SU-DHL-6 (cell line): Measurements from ENCODE around the gene HLF.

Source experiments
- CTCF ChIP-seq: fragments of 200-600 bp; sonication (generic); IDR thresholded peaks from one replicate; pipeline ENCODE4 v1.5.1; 2017; ENCODE audit warnings: antibody characterized with exemption, mild to moderate bottlenecking, low read length, moderate library complexity; ENCODE audit not compliant: insufficient read depth, poor library complexity, severe bottlenecking
- EZH2phosphoT487 ChIP-seq: fragments of 200-600 bp; sonication (generic), shearing (Covaris generic); conservative IDR thresholded peaks from 2 replicates; pipeline ENCODE4 v1.6.1; 2018; ENCODE audit warnings: mild to moderate bottlenecking, antibody characterized with exemption, low read length, moderate library complexity, mixed read lengths

DNA sequence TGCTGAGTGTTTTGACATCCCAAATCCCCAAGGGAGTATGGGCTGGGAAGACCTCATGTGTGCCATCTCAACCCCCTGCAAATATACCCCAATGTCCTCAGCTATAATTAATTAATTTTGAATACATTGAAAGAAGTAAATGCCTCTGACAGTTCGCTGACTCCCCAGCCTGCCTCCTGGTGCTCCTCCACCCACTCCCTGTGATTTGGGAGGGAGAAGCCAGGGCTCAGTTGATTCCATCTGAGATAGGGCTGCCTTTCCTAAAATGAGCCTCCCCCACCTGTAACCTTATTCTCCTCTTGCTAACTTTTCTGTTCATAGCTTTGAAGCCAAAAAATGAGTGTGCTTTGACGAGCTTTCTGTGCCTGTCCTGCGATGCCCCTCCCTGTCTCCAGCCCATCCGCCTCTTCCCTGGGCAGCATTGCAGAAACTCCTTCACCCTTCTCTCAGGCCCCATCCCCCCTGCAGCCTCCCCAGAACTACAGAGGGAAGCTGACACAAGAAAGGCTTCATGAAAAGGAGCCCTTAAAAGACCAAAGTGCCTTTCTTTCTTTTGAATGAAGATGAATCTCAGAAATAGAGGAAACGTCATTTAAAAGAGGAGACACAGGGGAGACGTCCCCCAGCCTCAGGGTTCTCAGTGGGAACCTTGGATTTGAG, 70.3 kb downstream of the HLF start:
- TF ChIP-seq CTCF (no peak), EZH2phosphoT487 (no peak)
